H1 (cell line): Measurements from ENCODE around the gene DNAJB12. TPM values are rescaled to one million over a fixed set of nuclear protein-coding genes. Genes with fewer than 3 reads are reported as not detected.

Experiments
- CTCF ChIA-PET: fragments of 300-600 bp; sonication (Branson Sonifier 250); formaldehyde crosslinking; loops from one replicate; lab custom pipeline; 2021; ENCODE audit not compliant: partially characterized antibody; lab: Charles Lee
- POLR2A ChIA-PET: fragments of 300-600 bp; sonication (Branson Sonifier 250); formaldehyde crosslinking; loops from one replicate; lab custom pipeline; 2021; ENCODE audit warnings: inconsistent platforms; ENCODE audit not compliant: partially characterized antibody; lab: Charles Lee
- DNase-seq, 2 experiments: peaks; one replicate each; pipeline versions ENCODE4 v3.0.0 to v3.0.0-alpha.2; 2010 to 2022; ENCODE audit warnings: low spot score in 2 of 2, low read depth in 1 of 2, mixed read lengths in 1 of 2
- FAIRE-seq: peaks from 2 replicates; lab custom pipeline; 2011; peaks lifted over from hg19 to GRCh38; lab: Jason Lieb, UNC
- H2AFZ ChIP-seq: 2 replicates; pipeline ENCODE4 v1.8.1; 2012; ENCODE audit warnings: low read length, inconsistent platforms
- H2AK5ac ChIP-seq: 2 replicates; pipeline ENCODE4 v1.6.1; 2013; ENCODE audit warnings: low read depth, low read length
- H2BK120ac ChIP-seq: replicated peaks from 2 replicates; pipeline ENCODE3; 2013; ENCODE audit warnings: low read depth, low read length, inconsistent platforms
- H2BK12ac ChIP-seq: 2 replicates; pipeline ENCODE4 v1.6.1; 2013; ENCODE audit warnings: low read depth, low read length
- H2BK15ac ChIP-seq: 2 replicates; pipeline ENCODE4 v1.6.1; 2013; ENCODE audit warnings: low read length
- H2BK20ac ChIP-seq: 2 replicates; pipeline ENCODE4 v1.6.1; 2013; ENCODE audit warnings: low read length
- H2BK5ac ChIP-seq: 2 replicates; pipeline ENCODE4 v1.6.1; 2013; ENCODE audit warnings: low read depth, low read length
- H3K14ac ChIP-seq: 2 replicates; pipeline ENCODE4 v1.6.1; 2013; ENCODE audit warnings: inconsistent platforms; ENCODE audit not compliant: insufficient read length
- H3K18ac ChIP-seq: 2 replicates; pipeline ENCODE4 v1.6.1; 2013; ENCODE audit warnings: low read length; ENCODE audit errors: extremely low read depth
- H3K23ac ChIP-seq: 2 replicates; pipeline ENCODE4 v1.6.1; 2013; ENCODE audit warnings: inconsistent platforms; ENCODE audit not compliant: insufficient read length
- H3K23me2 ChIP-seq: 2 replicates; pipeline ENCODE4 v1.6.1; 2013; ENCODE audit warnings: low read depth, low read length
- H3K27ac ChIP-seq: 2 replicates; pipeline ENCODE4 v1.6.1; 2011; ENCODE audit warnings: low read depth, low read length, inconsistent platforms
- H3K27me3 ChIP-seq, 4 experiments: replicated peaks in 1 of 4; 1 replicate in 1 of 4; 2 replicates in 3 of 4; pipeline versions ENCODE4 v1.6.1 to v1.8.1; 2011 to 2013; ENCODE audit warnings: low read length in 3 of 4, mild to moderate bottlenecking in 3 of 4, inconsistent platforms in 2 of 4, mixed read lengths in 2 of 4, moderate library complexity in 1 of 4; ENCODE audit not compliant: control insufficient read depth in 3 of 4, insufficient read depth in 3 of 4; ENCODE audit errors: extremely low read depth in 1 of 4
- H3K36me3 ChIP-seq, 4 experiments: 2 replicates each; pipeline versions ENCODE4 v1.6.1 to v1.8.1; 2011 to 2013; ENCODE audit warnings: mild to moderate bottlenecking in 4 of 4, low read length in 3 of 4, moderate library complexity in 2 of 4, control low read depth in 1 of 4, inconsistent platforms in 1 of 4; ENCODE audit not compliant: insufficient read depth in 4 of 4, control insufficient read depth in 2 of 4
- H3K4ac ChIP-seq: replicated peaks from 2 replicates; pipeline ENCODE3; 2013; ENCODE audit warnings: low read length, low read depth, mixed read lengths, inconsistent platforms; ENCODE audit not compliant: insufficient read length
- H3K4me1 ChIP-seq, 4 experiments: replicated peaks in 1 of 4; 1 replicate in 1 of 4; 2 replicates in 3 of 4; pipeline versions ENCODE4 v1.6.1 to v1.8.1; 2011 to 2013; ENCODE audit warnings: low read length in 3 of 4, inconsistent platforms in 2 of 4, mixed read lengths in 1 of 4; ENCODE audit not compliant: insufficient read depth in 4 of 4, control insufficient read depth in 3 of 4
- H3K4me2 ChIP-seq, 2 experiments: 2 replicates each; pipeline versions ENCODE4 v1.6.1 to v1.8.1; 2011 to 2013; ENCODE audit warnings: low read depth in 2 of 2, low read length in 2 of 2, control low read depth in 1 of 2, inconsistent platforms in 1 of 2, mild to moderate bottlenecking in 1 of 2; ENCODE audit not compliant: insufficient read depth in 1 of 2
- H3K4me3 ChIP-seq, 4 experiments: fragments of 200-600, 300-600 bp in 1 of 4; sonication (generic), shearing (Covaris generic), sonication (Bioruptor Twin) in 1 of 4; 2 replicates each; pipeline versions ENCODE4 v1.5.1 to v1.8.1; 2011 to 2016; ENCODE audit warnings: low read length in 4 of 4, low read depth in 3 of 4, control low read depth in 2 of 4, inconsistent platforms in 2 of 4, mild to moderate bottlenecking in 2 of 4, mixed read lengths in 1 of 4, moderate library complexity in 1 of 4; ENCODE audit not compliant: insufficient read depth in 2 of 4; ENCODE audit errors: extremely low read depth in 1 of 4
- H3K56ac ChIP-seq: replicated peaks from 2 replicates; pipeline ENCODE3; 2013; ENCODE audit warnings: low read depth, mild to moderate bottlenecking, mixed read lengths, low read length, inconsistent platforms; ENCODE audit not compliant: insufficient read length
- H3K79me1 ChIP-seq: 2 replicates; pipeline ENCODE4 v1.6.1; 2013; ENCODE audit warnings: low read depth, low read length, control low read depth
- H3K79me2 ChIP-seq, 2 experiments: 2 replicates each; pipeline versions ENCODE4 v1.6.1 to v1.8.1; 2012 to 2013; ENCODE audit warnings: low read length in 2 of 2, mild to moderate bottlenecking in 2 of 2, inconsistent platforms in 1 of 2; ENCODE audit not compliant: insufficient read depth in 2 of 2, control insufficient read depth in 1 of 2
- H3K9ac ChIP-seq, 4 experiments: replicated peaks in 1 of 4; 1 replicate in 1 of 4; 2 replicates in 3 of 4; pipeline versions ENCODE4 v1.6.1 to v1.8.1; 2011 to 2013; ENCODE audit warnings: low read depth in 3 of 4, low read length in 3 of 4, control low read depth in 2 of 4, mild to moderate bottlenecking in 2 of 4, moderate library complexity in 2 of 4, inconsistent platforms in 1 of 4; ENCODE audit errors: extremely low read depth in 1 of 4
- H3K9me3 ChIP-seq, 2 experiments: 2 replicates each; pipeline versions ENCODE4 v1.6.1 to v1.8.1; 2012 to 2013; ENCODE audit warnings: mild to moderate bottlenecking in 2 of 2, moderate library complexity in 2 of 2, control low read depth in 1 of 2, inconsistent platforms in 1 of 2, low read depth in 1 of 2, low read length in 1 of 2, mixed read lengths in 1 of 2; ENCODE audit not compliant: insufficient read depth in 2 of 2
- H4K20me1 ChIP-seq, 2 experiments: replicated peaks in 1 of 2; 2 replicates each; pipeline versions ENCODE3 to v1.8.1; 2011 to 2013; ENCODE audit warnings: inconsistent platforms in 2 of 2, low read length in 2 of 2, mild to moderate bottlenecking in 1 of 2; ENCODE audit not compliant: insufficient read depth in 2 of 2, control insufficient read depth in 1 of 2
- H4K5ac ChIP-seq: 2 replicates; pipeline ENCODE4 v1.6.1; 2013; ENCODE audit warnings: low read length, low read depth, mixed read lengths, inconsistent platforms; ENCODE audit not compliant: insufficient read length
- H4K8ac ChIP-seq: 2 replicates; pipeline ENCODE4 v1.8.0; 2013; ENCODE audit warnings: mild to moderate bottlenecking, moderate library complexity, low read length, inconsistent platforms; ENCODE audit not compliant: insufficient read depth; ENCODE audit errors: extremely low read depth
- H4K91ac ChIP-seq: replicated peaks from 2 replicates; pipeline ENCODE3; 2013; ENCODE audit warnings: low read length, mixed read lengths, inconsistent platforms; ENCODE audit not compliant: insufficient read length
- EZH2 ChIP-seq: fragments of 200-600 bp; sonication (generic); IDR thresholded peaks from 2 replicates; pipeline ENCODE4 v1.7.1; 2012; ENCODE audit warnings: low read depth, mild to moderate bottlenecking, moderate library complexity, low read length, inconsistent platforms; ENCODE audit not compliant: severe bottlenecking
- JUND ChIP-seq: IDR thresholded peaks from 2 replicates; pipeline ENCODE4 v1.6.1; 2011; ENCODE audit warnings: mild to moderate bottlenecking, improper control_type of control experiment, low read length
- POLR2A ChIP-seq, 2 experiments: IDR thresholded peaks; 1 replicate in 1 of 2; 2 replicates in 1 of 2; pipeline ENCODE4 v1.6.1; 2011; ENCODE audit warnings: low read depth in 2 of 2, low read length in 2 of 2, mild to moderate bottlenecking in 2 of 2; ENCODE audit errors: control extremely low read depth in 1 of 2
- POU5F1 ChIP-seq: IDR thresholded peaks from 2 replicates; pipeline ENCODE4 v1.6.1; 2011; ENCODE audit warnings: low read depth, mild to moderate bottlenecking, low read length, moderate library complexity
- TCF12 ChIP-seq: IDR thresholded peaks from 2 replicates; pipeline ENCODE4 v1.6.1; 2011; ENCODE audit warnings: low read depth, mild to moderate bottlenecking, low read length
- WGBS, 2 experiments: shearing (Covaris generic) in 1 of 2; methylation state at CpG; one replicate each; pipeline versions ENCODE4 v1.1.6 to v1.1.7; 2013 to 2015; ENCODE audit warnings: low lambda C conversion rate in 2 of 2, mixed read lengths in 2 of 2, inconsistent platforms in 1 of 2, low coverage in 1 of 2, missing lambda C conversion rate in 1 of 2; ENCODE audit not compliant: insufficient replicate concordance in 2 of 2, insufficient coverage in 1 of 2, insufficient read length in 1 of 2; ENCODE audit errors: extremely low coverage in 1 of 2, missing lambda C conversion rate in 1 of 2; 5-methylcytosine and 5-hydroxymethylcytosine counted together
- polyA plus RNA-seq, 7 experiments: library from polyadenylated mRNA; depleted of rRNA in 3 of 7; stranded (reverse) in 5 of 7; unstranded in 2 of 7; fragments of >200 nt in 5 of 7; fragments of 200-250 nt in 2 of 7; gene quantifications; 1 replicate in 5 of 7; 2 replicates in 1 of 7; 4 replicates in 1 of 7; pipeline versions ENCODE4 v1.2.1 to v1.2.3, GENCODE V29; 2011 to 2013; ENCODE audit warnings: missing spikeins in 2 of 7, mixed read lengths in 2 of 7
- total RNA-seq: library from RNA; stranded (reverse); fragmentation: NEBNext Ultra II Directional; extraction: Animal tissue kit (Norgen Biotek cat#: 25700); gene quantifications from 2 replicates; pipeline ENCODE4 v1.2.1, GENCODE V29; 2021

DNAJB12 gene
- total and polyA plus RNA-seq, 2 of the 8 experiments (the other 6 are each of a cell fraction or from before 2014, with no cell fraction given), result 10.8 to 20.5 TPM

DNA sequence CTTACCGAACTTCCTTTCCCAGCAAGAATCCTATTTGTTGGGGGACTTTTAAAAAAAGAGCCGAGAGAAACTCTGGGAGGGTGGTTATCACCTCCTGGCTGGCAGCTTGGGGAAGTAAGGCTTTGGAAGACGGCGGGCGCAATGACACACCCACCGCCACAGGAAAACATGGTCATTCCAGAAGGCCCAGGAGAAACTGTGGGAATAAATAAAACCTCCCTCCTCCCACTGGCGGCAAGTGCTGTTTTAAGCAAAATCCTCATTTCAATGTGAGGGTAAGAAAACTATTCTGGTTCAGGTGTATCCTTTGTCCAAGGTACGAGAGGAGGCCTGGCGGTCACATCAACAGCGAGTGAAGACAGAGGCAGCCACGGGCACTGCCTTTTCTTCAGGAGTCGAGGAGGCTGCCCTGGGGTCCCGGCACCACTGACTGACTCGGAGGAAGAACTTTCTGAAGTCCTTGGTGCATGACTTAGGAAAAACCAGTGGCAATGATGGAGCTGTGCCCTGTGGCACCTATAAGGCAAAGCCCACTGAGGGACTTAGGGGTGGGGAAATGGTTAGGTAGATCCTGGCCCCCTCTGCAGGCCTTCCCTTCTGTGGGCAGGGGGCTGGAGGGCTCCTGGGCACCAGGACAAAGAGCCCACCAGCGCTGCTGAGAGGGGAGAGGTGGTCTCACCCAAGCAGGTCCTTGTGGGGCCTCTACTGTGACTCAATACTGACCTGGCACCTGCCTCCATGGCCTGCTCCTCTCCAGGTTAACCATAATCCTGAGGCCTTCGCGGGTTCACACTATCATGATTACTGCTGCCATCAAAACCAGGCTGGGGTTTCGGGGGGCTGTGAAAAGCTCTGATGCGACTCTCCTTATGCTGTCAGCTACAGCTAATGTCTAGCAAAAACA is 21.4 kb downstream of the DNAJB12 start:
- Histone ChIP-seq H4K8ac (no peak overlapping the region; the same call in 1 of the 2 replicates), H3K4me2 (no peak overlapping the region), H3K27ac (no peak overlapping the region), H3K36me3 (peaks cover 4 to 11% (median 6%) of the 10 kb centered on the region in 4 experiments; a peak in 5 of 8 replicates), H3K23me2 (no peaks in the 10 kb centered on the region), H4K20me1 (no peaks in the 10 kb centered on the region), H4K5ac (no peak overlapping the region), H2AK5ac (no peak overlapping the region; the same call in 1 of the 2 replicates), H2BK20ac (no peak overlapping the region), H3K4ac (peak overlapping the region; percentile 32), H3K27me3 (no peaks in the 10 kb centered on the region), H2AFZ (no peak overlapping the region), H3K23ac (no peak overlapping the region), H3K9me3 (no peaks in the 10 kb centered on the region), H3K56ac (no peak overlapping the region), H3K18ac (peak overlapping the region; percentile 7; the same call in 1 of the 2 replicates), H4K91ac (peak overlapping the region; percentile 68), H3K9ac (no peak overlapping the region; a peak in 1 of 7 replicates), H3K4me1 (peaks cover 0 to 34% (median 23%) of the 10 kb centered on the region in 4 experiments; a peak in 6 of 7 replicates), H2BK5ac (peak overlapping the region; percentile 93; the same call in 1 of the 2 replicates), H3K14ac (no peak overlapping the region), H2BK120ac (peak overlapping the region; percentile 57), H3K4me3 (no peak overlapping the region), H3K79me1 (no peaks in the 10 kb centered on the region), H3K79me2 (no peaks in the 10 kb centered on the region), H2BK12ac (peak overlapping the region; percentile 80; the same call in 1 of the 2 replicates), H2BK15ac (peak overlapping the region; percentile 29; the same call in 1 of the 2 replicates)
- ChIA-PET CTCF (interaction anchor here (0.8 to 10.8 kb wide), 8 partner anchors 8 to 207 kb away, joined by 3 to 91 read pairs (median 5); partner anchors contain the start of gene DDIT4), POLR2A (interaction anchor here (0.7 to 39.2 kb wide), 20 partner anchors 8 to 248 kb away, joined by 3 to 895 read pairs (median 4); partner anchors contain the start of genes DDIT4 and DNAJB12)
- WGBS, 2 experiments, result 93% methylated on average over 19 of the region's 19 CpGs; no CpG with 5 or more reads in 1 of the 2 experiments
- FAIRE-seq (no peak), DNase-seq (no peak)
- TF ChIP-seq JUND, result no peak
- no peak for TF ChIP-seq POLR2A (IDR thresholded peaks at IDR 0.05; ENCODE audit: control extremely low read depth in 1 of 2, low read depth in 2 of 2, low read length in 2 of 2)
- no peak for TF ChIP-seq EZH2
- no peak for TF ChIP-seq POU5F1
- no peak for TF ChIP-seq TCF12
